MM.1S (cell line): ENCODE measurements around the gene COX4I1.
"Not testable (repeated sequence)": the region's sequence is repeated elsewhere in the genome, so short reads cannot be mapped to it uniquely, and the experiment has no call there.

Source experiments
- CTCF ChIP-seq: fragments of 300-600 bp; sonication (generic); IDR thresholded peaks from 2 replicates; pipeline ENCODE4 v1.5.1; 2016; ENCODE audit warnings: antibody characterized with exemption, low read length, mixed read lengths
- EZH2 ChIP-seq: fragments of 300-600 bp; sonication (generic); optimal IDR thresholded peaks from 2 replicates; pipeline ENCODE3; 2017; ENCODE audit warnings: low read depth, mild to moderate bottlenecking, antibody characterized with exemption, low read length, mixed read lengths

GRCh38 chr16:85807340-85807739 lies 7.8 kb downstream of the COX4I1 start:
- not testable (repeated sequence) for TF ChIP-seq EZH2, CTCF
